ENCODE results near the gene NBAS.

- TF ChIP-seq CTCF (IDR thresholded peaks at IDR 0.05; ENCODE audit: low read depth, low read length) (no peak), POLR2A (IDR thresholded peaks at IDR 0.05; ENCODE audit: extremely low read depth, insufficient read length) (no peak)
Observed at GRCh38 chr2:15531095-15531854, 29.9 kb downstream of the NBAS start.
